ENCODE measurements around the gene ZBTB17.

Gene ZBTB17

GRCh38 chr1:15955552-15955951 is 20.3 kb downstream of the ZBTB17 start:
- H3K4me2 ChIP-seq (ENCODE audit: low read length) = no peak overlapping the region
- H3K9ac ChIP-seq (ENCODE audit: low read length) = no peak overlapping the region
- H3K79me2 ChIP-seq (ENCODE audit: low read length) = no peaks in the 10 kb centered on the region
- H2AFZ ChIP-seq (ENCODE audit: low read depth, low read length) = no peak overlapping the region
- no peak overlapping the region for H3K27ac ChIP-seq (ENCODE audit: low read length)
- TF ChIP-seq CTCF (IDR thresholded peaks at IDR 0.05; ENCODE audit: low read depth, low read length) = no peak
- H3K4me1 ChIP-seq (ENCODE audit: low read length) = peaks cover 22% of the 10 kb centered on the region
- H3K36me3 ChIP-seq (replicated peaks; ENCODE audit: low read depth, low read length) = peaks cover 3% of the 10 kb centered on the region
- no peaks in the 10 kb centered on the region for H3K9me3 ChIP-seq (ENCODE audit: insufficient read depth, low read length)
- no peaks in the 10 kb centered on the region for H3K27me3 ChIP-seq (ENCODE audit: low read depth, low read length)
- H4K20me1 ChIP-seq (ENCODE audit: insufficient read depth, low read length) = no peaks in the 10 kb centered on the region; the same call in 1 of the 2 replicates
- no peak overlapping the region for H3K4me3 ChIP-seq (ENCODE audit: low read length)

GRCh38 chr1:15954316-15954715 is 21.6 kb downstream of the ZBTB17 start:
- H3K4me2 ChIP-seq (ENCODE audit: low read length) = no peak overlapping the region

GRCh38 chr1:15953791-15954241 is 22.1 kb downstream of the ZBTB17 start:
- Histone ChIP-seq H3K4me1 (ENCODE audit: low read length) (peaks cover 28% of the 10 kb centered on the region), H4K20me1 (ENCODE audit: insufficient read depth, low read length) (no peaks in the 10 kb centered on the region; the same call in 1 of the 2 replicates), H2AFZ (ENCODE audit: low read depth, low read length) (no peak overlapping the region)

More at GRCh38 chr1:15954316-15954715, 21.6 kb downstream of the ZBTB17 start:
- no peaks in the 10 kb centered on the region for H3K79me2 ChIP-seq (ENCODE audit: low read length)
- no peak overlapping the region for H3K27ac ChIP-seq (ENCODE audit: low read length)
- H3K4me3 ChIP-seq (ENCODE audit: low read length) = no peak overlapping the region
- H3K4me1 ChIP-seq (ENCODE audit: low read length) = peaks cover 23% of the 10 kb centered on the region
- peaks cover 3% of the 10 kb centered on the region for H3K36me3 ChIP-seq (replicated peaks; ENCODE audit: low read depth, low read length)
- no peaks in the 10 kb centered on the region for H3K9me3 ChIP-seq (ENCODE audit: insufficient read depth, low read length)
- no peak overlapping the region for H2AFZ ChIP-seq (ENCODE audit: low read depth, low read length)
- no peaks in the 10 kb centered on the region; the same call in 1 of the 2 replicates for H4K20me1 ChIP-seq (ENCODE audit: insufficient read depth, low read length)
- no peak for TF ChIP-seq CTCF (IDR thresholded peaks at IDR 0.05; ENCODE audit: low read depth, low read length)
- no peak for TF ChIP-seq EZH2phosphoT487 (IDR thresholded peaks at IDR 0.05; ENCODE audit: low read depth)
- no peak overlapping the region for H3K9ac ChIP-seq (ENCODE audit: low read length)
- no peaks in the 10 kb centered on the region for H3K27me3 ChIP-seq (ENCODE audit: low read depth, low read length)

GRCh38 chr1:15953294-15953771 is 22.6 kb downstream of the ZBTB17 start:
- TF ChIP-seq EZH2phosphoT487 (IDR thresholded peaks at IDR 0.05; ENCODE audit: low read depth) (no peak), CTCF (IDR thresholded peaks at IDR 0.05; ENCODE audit: low read depth, low read length) (no peak)
- Histone ChIP-seq H4K20me1 (ENCODE audit: insufficient read depth, low read length) (no peaks in the 10 kb centered on the region; the same call in 1 of the 2 replicates), H3K9me3 (ENCODE audit: insufficient read depth, low read length) (no peaks in the 10 kb centered on the region), H3K36me3 (replicated peaks; ENCODE audit: low read depth, low read length) (peaks cover 3% of the 10 kb centered on the region), H3K4me1 (ENCODE audit: low read length) (peaks cover 33% of the 10 kb centered on the region), H3K27me3 (ENCODE audit: low read depth, low read length) (no peaks in the 10 kb centered on the region), H3K4me3 (ENCODE audit: low read length) (no peak overlapping the region), H3K4me2 (ENCODE audit: low read length) (no peak overlapping the region), H3K27ac (ENCODE audit: low read length) (no peak overlapping the region), H3K9ac (ENCODE audit: low read length) (no peak overlapping the region), H3K79me2 (ENCODE audit: low read length) (no peaks in the 10 kb centered on the region), H2AFZ (ENCODE audit: low read depth, low read length) (no peak overlapping the region)

More at GRCh38 chr1:15953791-15954241, 22.1 kb downstream of the ZBTB17 start:
- Histone ChIP-seq H3K9me3 (ENCODE audit: insufficient read depth, low read length) (no peaks in the 10 kb centered on the region), H3K4me3 (ENCODE audit: low read length) (no peak overlapping the region), H3K27me3 (ENCODE audit: low read depth, low read length) (no peaks in the 10 kb centered on the region), H3K79me2 (ENCODE audit: low read length) (no peaks in the 10 kb centered on the region), H3K9ac (ENCODE audit: low read length) (no peak overlapping the region), H3K36me3 (replicated peaks; ENCODE audit: low read depth, low read length) (peaks cover 3% of the 10 kb centered on the region), H3K27ac (ENCODE audit: low read length) (no peak overlapping the region), H3K4me2 (ENCODE audit: low read length) (no peak overlapping the region)
- TF ChIP-seq CTCF (IDR thresholded peaks at IDR 0.05; ENCODE audit: low read depth, low read length) = no peak
- TF ChIP-seq EZH2phosphoT487 (IDR thresholded peaks at IDR 0.05; ENCODE audit: low read depth) = no peak
